Adrenal gland (tissue), 12 donors: ENCODE results near the gene FCER2. TPM values are rescaled to one million over a fixed set of nuclear protein-coding genes. Genes with fewer than 3 reads are reported as not detected.

Experiments
- DNase-seq, 7 donors: peaks; one replicate each; pipeline ENCODE4 v3.0.0-alpha.2; 2019 to 2020
- H3K27ac ChIP-seq, 5 donors: fragments of 200-600 bp; sonication (generic) in 4 of 5; 1 replicate in 3 of 5; 2 replicates in 2 of 5; pipeline versions ENCODE4 v1.5.1 to v1.8.0; 2016 to 2020; ENCODE audit warnings: mild to moderate bottlenecking in 1 of 5
- H3K27me3 ChIP-seq: fragments of 200-600 bp; 2 replicates; pipeline ENCODE4 v1.8.0; 2021
- H3K36me3 ChIP-seq, 2 donors: fragments of 200-600 bp; replicated peaks in 1 of 2; 1 replicate in 1 of 2; 2 replicates in 1 of 2; pipeline versions ENCODE4 v1.5.1 to v1.8.0; 2018 to 2022
- H3K4me1 ChIP-seq, 2 donors: fragments of 200-600 bp; replicated peaks in 1 of 2; 1 replicate in 1 of 2; 2 replicates in 1 of 2; pipeline versions ENCODE4 v1.5.1 to v1.8.0; 2018 to 2021
- H3K4me3 ChIP-seq, 4 donors: fragments of 200-600 bp; sonication (generic) in 3 of 4; one replicate each; pipeline ENCODE4 v1.5.1; 2016 to 2018
- H3K9me3 ChIP-seq, 3 donors: fragments of 200-600 bp; sonication (generic) in 1 of 3; replicated peaks in 1 of 3; 1 replicate in 2 of 3; 2 replicates in 1 of 3; pipeline versions ENCODE4 v1.5.1 to v1.8.0; 2016 to 2021
- CTCF ChIP-seq, 6 experiments: fragments of 450-650 bp in 4 of 6; fragments of 200-600 bp in 2 of 6; sonication (generic) in 1 of 6; IDR thresholded peaks; 1 replicate in 5 of 6; 2 replicates in 1 of 6; pipeline versions ENCODE4 v1.5.1 to v1.8.0; 2016 to 2021; ENCODE audit warnings: antibody characterized with exemption in 6 of 6, mild to moderate bottlenecking in 2 of 6, moderate library complexity in 1 of 6
- POLR2A ChIP-seq, 2 donors: fragments of 450-650 bp; IDR thresholded peaks; one replicate each; pipeline ENCODE4 v1.6.1; 2017; ENCODE audit warnings: antibody characterized with exemption in 2 of 2, mild to moderate bottlenecking in 2 of 2, moderate library complexity in 1 of 2
- WGBS, 4 donors: extraction: QIAGEN DNeasy Blood & Tissue Kit in 2 of 4; methylation state at CpG; one replicate each; pipeline versions ENCODE4 v1.1.5 to v1.1.7; 2013 to 2017; 5-methylcytosine and 5-hydroxymethylcytosine counted together
- intact Hi-C, 2 donors: fragments of 100-400 bp; cut with DNase I; formaldehyde crosslinking; loops; one replicate each; pipeline versions ENCODE4 v1.14.1 to v1.15.0; 2022 to 2023
- polyA plus RNA-seq, 3 donors: library from polyadenylated mRNA; stranded (reverse); fragments of 200-250 nt in 2 of 3; fragments of 350-450 nt in 1 of 3; fragmentation: Illumina TruSeq in 1 of 3; extraction: RNeasy Lipid Tissue Mini Kit (QIAGEN cat#74804) in 1 of 3; gene quantifications; one replicate each; pipeline ENCODE4 v1.2.3, GENCODE V29; 2013 to 2014
- total RNA-seq, 9 donors: library from RNA; depleted of rRNA in 4 of 9; stranded (reverse); fragments of >200 nt in 4 of 9; fragments of 120-200 nt in 1 of 9; fragmentation: NEBNext Ultra II Directional in 1 of 9; extraction: Animal tissue kit (Norgen Biotek cat#: 25700) in 1 of 9; gene quantifications; one replicate each; pipeline versions ENCODE4 v1.1.0 to v1.2.4, GENCODE V29; 2013 to 2023
- donor health status: healthy with polysubstance abuse.
- donor health status: Bipolar disorder and iron deficiency.
- donor health status: DM: yes; HTN: yes; CAD: no.
- donor health status: DM: no; HTN: no; CAD: no.
- donor health status: DM: no; HTN: no; CAD: no.
- donor health status: DM: yes; HTN: yes; CAD: no.

The FCER2 gene
- total and polyA plus RNA-seq, 12 donors = 0.28 to 2.6 (median 0.51) TPM; not detected in 5

DNA sequence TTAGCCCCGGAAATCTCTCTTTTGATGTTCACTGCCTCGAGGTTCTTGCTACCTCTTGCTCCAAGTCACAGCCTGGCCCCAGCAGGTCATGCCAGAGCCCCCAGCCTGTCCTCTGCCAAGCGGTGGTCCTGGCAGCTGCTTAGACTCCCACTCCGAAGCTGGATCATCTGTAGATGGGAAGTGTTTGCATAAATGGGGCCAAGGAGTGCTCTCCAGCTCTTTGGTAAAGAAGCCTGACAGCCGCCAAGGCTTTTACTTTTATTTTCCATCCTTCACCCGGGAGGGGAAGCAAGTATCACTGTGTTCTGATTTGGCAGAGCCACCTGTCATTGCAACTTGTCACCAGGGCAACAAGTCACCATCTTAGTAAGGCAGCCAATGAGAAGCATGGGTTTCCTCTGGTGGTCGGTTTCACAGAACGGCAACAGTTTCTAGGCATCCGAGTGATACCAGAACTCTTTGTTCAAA, 43.7 kb downstream of the FCER2 start:
- no peaks in the 10 kb centered on the region for H3K4me1 ChIP-seq
- no peaks in the 10 kb centered on the region for H3K9me3 ChIP-seq
- no peaks in the 10 kb centered on the region for H3K27me3 ChIP-seq
- no peak overlapping the region for H3K27ac ChIP-seq
- TF ChIP-seq POLR2A (IDR thresholded peaks at IDR 0.05) = no peak
- TF ChIP-seq CTCF (IDR thresholded peaks at IDR 0.05) = no peak
- intact Hi-C loops = no loop called here
- DNase-seq = no peak
- H3K36me3 ChIP-seq = no peaks in the 10 kb centered on the region
- no peak overlapping the region for H3K4me3 ChIP-seq
- WGBS, 4 donors = 35 to 47% (median 38%) methylated on average over 9 of the region's 9 CpGs

DNA sequence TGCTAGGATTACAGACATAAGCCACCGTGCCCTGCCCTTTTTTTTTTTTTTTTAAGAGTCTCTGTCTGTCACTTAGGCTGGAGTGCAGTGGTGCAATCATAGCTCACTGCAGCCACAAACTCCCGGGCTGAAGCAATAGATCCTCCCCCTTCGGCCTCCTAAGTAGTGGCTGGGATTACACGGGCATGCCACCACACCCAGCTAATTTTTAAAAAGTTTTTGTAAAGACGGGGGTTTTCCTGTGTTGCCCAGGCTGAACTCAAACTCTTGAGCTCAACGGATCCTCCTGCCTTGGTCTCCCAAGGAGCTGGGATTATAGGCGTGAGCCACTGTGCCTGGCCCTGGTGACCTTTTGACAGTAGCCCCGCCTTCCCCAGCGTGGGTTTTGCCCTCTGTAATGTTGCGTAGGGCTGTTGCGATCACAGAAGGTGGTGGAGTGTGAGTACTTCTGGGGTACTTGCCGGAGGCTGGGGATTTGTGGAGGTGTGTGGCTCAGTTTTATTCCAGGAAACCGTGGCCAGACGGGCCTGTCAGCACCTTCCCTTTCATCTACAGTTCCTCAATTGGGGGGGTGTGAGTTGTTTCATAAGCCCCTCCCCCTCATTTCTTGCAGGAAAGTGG, 44.7 kb downstream of the FCER2 start:
- TF ChIP-seq CTCF (IDR thresholded peaks at IDR 0.05) (no peak), POLR2A (IDR thresholded peaks at IDR 0.05) (no peak)
- no peak for DNase-seq
- intact Hi-C loops = no loop called here
- WGBS, 4 donors = 52 to 58% (median 54%) methylated on average over 11 to 14 of the region's 14 CpGs
- Histone ChIP-seq H3K27ac (peak overlapping the region in 1 of 5 donors; percentile 71), H3K4me3 (no peak overlapping the region), H3K27me3 (no peaks in the 10 kb centered on the region), H3K9me3 (no peaks in the 10 kb centered on the region), H3K36me3 (no peaks in the 10 kb centered on the region), H3K4me1 (peaks cover 0 to 3% of the 10 kb centered on the region in 2 donors)

GRCh38 chr19:7655581-7655980, 46.4 kb downstream of the FCER2 start:
- WGBS, 4 donors = 63 to 72% (median 70%) methylated on average over 8 of the region's 8 CpGs
- Histone ChIP-seq H3K4me3 (no peak overlapping the region), H3K27ac (peak overlapping the region in 1 of 5 donors; percentile 40), H3K9me3 (no peaks in the 10 kb centered on the region), H3K36me3 (no peaks in the 10 kb centered on the region), H3K27me3 (no peaks in the 10 kb centered on the region), H3K4me1 (peaks cover 0 to 5% of the 10 kb centered on the region in 2 donors)
- TF ChIP-seq CTCF (IDR thresholded peaks at IDR 0.05) = no peak
- TF ChIP-seq POLR2A (IDR thresholded peaks at IDR 0.05) = no peak
- intact Hi-C loops = no loop called here
- no peak for DNase-seq

DNA sequence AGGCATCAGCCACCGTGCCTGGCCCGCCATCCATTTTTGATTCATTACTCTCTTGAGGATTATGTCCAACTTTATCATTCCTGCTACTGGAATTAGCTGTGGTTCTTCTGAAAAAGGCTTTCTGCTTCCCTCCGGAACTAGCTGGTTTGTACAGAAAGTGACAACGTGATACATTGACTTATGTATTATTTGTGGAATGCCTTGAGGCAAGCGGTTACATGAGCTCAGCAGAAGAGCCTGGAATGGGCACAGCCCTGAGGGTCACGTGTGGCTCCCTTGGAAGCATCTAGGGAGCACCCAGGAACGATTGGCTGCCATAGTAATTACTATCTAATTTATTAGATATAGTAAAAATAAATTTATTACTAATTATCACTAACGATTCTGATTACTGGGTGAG, 47.5 kb downstream of the FCER2 start:
- TF ChIP-seq POLR2A (IDR thresholded peaks at IDR 0.05) = no peak
- no peak for TF ChIP-seq CTCF (IDR thresholded peaks at IDR 0.05)
- Histone ChIP-seq H3K9me3 (no peaks in the 10 kb centered on the region), H3K4me3 (no peak overlapping the region), H3K27me3 (no peaks in the 10 kb centered on the region), H3K36me3 (no peaks in the 10 kb centered on the region), H3K27ac (no peak overlapping the region), H3K4me1 (peaks cover 0 to 5% of the 10 kb centered on the region in 2 donors)
- 54 to 66% (median 61%) methylated on average over 8 of the region's 8 CpGs for WGBS, 4 donors
- intact Hi-C loops = no loop called here
- DNase-seq = no peak
